Measurements from ENCODE around the gene AGGF1. TPM values are rescaled to one million over a fixed set of nuclear protein-coding genes. Genes with fewer than 3 reads are reported as not detected.

AGGF1 gene
- polyA plus RNA-seq, 1 donor (not counting 4 experiments of a cell fraction or from before 2014, with no cell fraction given): 20.1 TPM

- no peak for DNase-seq (ENCODE audit: low read depth, low spot score)
- dilution Hi-C loops (cut with MboI; ENCODE audit: extremely low pct_ligation_motif_present, low sequenced_read_pairs): no loop called here
Observed at GRCh38 chr5:77008413-77008812, 21.8 kb upstream of the AGGF1 start.

GRCh38 chr5:77010243-77010642 lies 20.0 kb upstream of the AGGF1 start:
- TF ChIP-seq EZH2 (IDR thresholded peaks at IDR 0.05; ENCODE audit: low read length): no peak
- TF ChIP-seq CTCF (optimal IDR thresholded peaks at IDR 0.05 in 1 of 3, IDR thresholded peaks at IDR 0.05 in 1 of 3, conservative IDR thresholded peaks at IDR 0.05 in 1 of 3; ENCODE audit: extremely low read depth in 1 of 3, insufficient read depth in 2 of 3, low read length in 3 of 3): no peak
- no peaks in the 10 kb centered on the region for H4K20me1 ChIP-seq (ENCODE audit: control insufficient read depth, extremely low read depth, insufficient read depth, low read length)
- H3K36me3 ChIP-seq (ENCODE audit: control insufficient read depth in 2 of 2, extremely low read depth in 1 of 2, insufficient read depth in 2 of 2, low read length in 2 of 2): no peaks in the 10 kb centered on the region
- H3K9me3 ChIP-seq (ENCODE audit: control insufficient read depth, low read depth, low read length): no peaks in the 10 kb centered on the region
- H3K9ac ChIP-seq (ENCODE audit: control insufficient read depth, extremely low read depth, insufficient read depth, low read length): no peak overlapping the region
- H2AFZ ChIP-seq (ENCODE audit: control insufficient read depth, low read length): no peak overlapping the region
- no peak overlapping the region for H3K4me2 ChIP-seq (ENCODE audit: control insufficient read depth, extremely low read depth, insufficient read depth, low read depth, low read length)
- no peaks in the 10 kb centered on the region for H3K4me1 ChIP-seq (ENCODE audit: control insufficient read depth, extremely low read depth, insufficient read depth, low read length)
- no peaks in the 10 kb centered on the region for H3K9me1 ChIP-seq (ENCODE audit: control insufficient read depth, extremely low read depth, insufficient read depth, low read length)
- FAIRE-seq (no peak), DNase-seq (ENCODE audit: low read depth, low spot score) (no peak)
- no peak overlapping the region for H3K27ac ChIP-seq (ENCODE audit: control insufficient read depth, insufficient read depth, low read length)
- H3K27me3 ChIP-seq (ENCODE audit: control insufficient read depth, extremely low read depth, insufficient read depth, low read length): peaks cover 4% of the 10 kb centered on the region
- dilution Hi-C loops (cut with MboI; ENCODE audit: extremely low pct_ligation_motif_present, low sequenced_read_pairs): no loop called here
- no peaks in the 10 kb centered on the region for H3K79me2 ChIP-seq (ENCODE audit: control insufficient read depth, insufficient read depth, low read length)
- H3K4me3 ChIP-seq (ENCODE audit: control insufficient read depth in 2 of 3, extremely low read depth in 1 of 3, insufficient read depth in 2 of 3, low read depth in 1 of 3, low read length in 3 of 3): no peak overlapping the region

More at GRCh38 chr5:77008413-77008812, 21.8 kb upstream of the AGGF1 start:
- no peak for FAIRE-seq
- no peak overlapping the region for H2AFZ ChIP-seq (ENCODE audit: control insufficient read depth, low read length)
- peaks cover 4% of the 10 kb centered on the region for H3K27me3 ChIP-seq (ENCODE audit: control insufficient read depth, extremely low read depth, insufficient read depth, low read length)
- H3K27ac ChIP-seq (ENCODE audit: control insufficient read depth, insufficient read depth, low read length): no peak overlapping the region
- no peaks in the 10 kb centered on the region for H3K36me3 ChIP-seq (ENCODE audit: control insufficient read depth in 2 of 2, extremely low read depth in 1 of 2, insufficient read depth in 2 of 2, low read length in 2 of 2)
- TF ChIP-seq CTCF (optimal IDR thresholded peaks at IDR 0.05 in 1 of 3, IDR thresholded peaks at IDR 0.05 in 1 of 3, conservative IDR thresholded peaks at IDR 0.05 in 1 of 3; ENCODE audit: extremely low read depth in 1 of 3, insufficient read depth in 2 of 3, low read length in 3 of 3) (no peak), EZH2 (IDR thresholded peaks at IDR 0.05; ENCODE audit: low read length) (no peak)
- H3K4me3 ChIP-seq (ENCODE audit: control insufficient read depth in 2 of 3, extremely low read depth in 1 of 3, insufficient read depth in 2 of 3, low read depth in 1 of 3, low read length in 3 of 3): no peak overlapping the region
- no peaks in the 10 kb centered on the region for H4K20me1 ChIP-seq (ENCODE audit: control insufficient read depth, extremely low read depth, insufficient read depth, low read length)
- no peaks in the 10 kb centered on the region for H3K9me3 ChIP-seq (ENCODE audit: control insufficient read depth, low read depth, low read length)
- no peaks in the 10 kb centered on the region for H3K4me1 ChIP-seq (ENCODE audit: control insufficient read depth, extremely low read depth, insufficient read depth, low read length)
- no peak overlapping the region for H3K9ac ChIP-seq (ENCODE audit: control insufficient read depth, extremely low read depth, insufficient read depth, low read length)
- no peaks in the 10 kb centered on the region for H3K9me1 ChIP-seq (ENCODE audit: control insufficient read depth, extremely low read depth, insufficient read depth, low read length)
- no peak overlapping the region for H3K4me2 ChIP-seq (ENCODE audit: control insufficient read depth, extremely low read depth, insufficient read depth, low read depth, low read length)
- no peaks in the 10 kb centered on the region for H3K79me2 ChIP-seq (ENCODE audit: control insufficient read depth, insufficient read depth, low read length)
